ENCODE results near the gene SLC37A3. TPM values are rescaled to one million over a fixed set of nuclear protein-coding genes. Genes with fewer than 3 reads are reported as not detected.

Gene SLC37A3
- total RNA-seq, 4 donors from 2014 or later = 71.9 to 123 (median 86.9) TPM

DNA sequence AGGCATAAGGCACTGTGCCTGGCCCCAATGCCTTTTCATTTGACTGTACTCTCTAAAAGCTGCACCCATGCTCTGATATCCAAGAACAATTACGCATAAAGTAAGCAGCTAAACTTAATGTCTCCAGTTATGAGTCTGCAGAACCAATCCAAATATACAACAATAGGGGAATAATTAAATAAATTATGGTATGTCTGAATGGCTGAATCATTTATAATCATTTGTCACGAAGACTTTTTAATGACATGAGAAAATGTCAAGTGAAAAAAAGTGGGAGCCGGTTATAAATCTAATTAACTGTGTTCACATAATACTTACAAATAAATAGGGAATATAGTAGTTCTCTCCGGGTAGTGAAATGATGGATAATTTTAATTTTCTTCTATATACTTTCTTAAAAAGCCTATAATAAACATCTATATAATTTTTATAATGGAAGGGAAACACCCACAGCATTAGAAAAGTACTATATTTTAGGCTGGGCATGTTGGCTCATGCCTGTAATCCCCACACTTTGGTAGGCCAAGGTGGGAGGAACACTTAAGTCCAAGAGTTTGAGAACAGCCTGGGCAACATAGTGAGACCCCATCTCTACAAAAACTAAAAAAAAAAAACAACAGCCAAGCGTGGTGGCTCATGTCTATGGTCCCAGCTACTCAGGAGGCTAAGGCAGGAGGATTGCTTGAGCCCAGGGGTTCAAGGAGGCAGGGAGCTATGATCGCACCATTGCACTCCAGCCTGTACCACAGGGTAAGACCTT lies 14.2 kb downstream of the SLC37A3 start:
- no peak for DNase-seq
- TF ChIP-seq, protein P1, sequence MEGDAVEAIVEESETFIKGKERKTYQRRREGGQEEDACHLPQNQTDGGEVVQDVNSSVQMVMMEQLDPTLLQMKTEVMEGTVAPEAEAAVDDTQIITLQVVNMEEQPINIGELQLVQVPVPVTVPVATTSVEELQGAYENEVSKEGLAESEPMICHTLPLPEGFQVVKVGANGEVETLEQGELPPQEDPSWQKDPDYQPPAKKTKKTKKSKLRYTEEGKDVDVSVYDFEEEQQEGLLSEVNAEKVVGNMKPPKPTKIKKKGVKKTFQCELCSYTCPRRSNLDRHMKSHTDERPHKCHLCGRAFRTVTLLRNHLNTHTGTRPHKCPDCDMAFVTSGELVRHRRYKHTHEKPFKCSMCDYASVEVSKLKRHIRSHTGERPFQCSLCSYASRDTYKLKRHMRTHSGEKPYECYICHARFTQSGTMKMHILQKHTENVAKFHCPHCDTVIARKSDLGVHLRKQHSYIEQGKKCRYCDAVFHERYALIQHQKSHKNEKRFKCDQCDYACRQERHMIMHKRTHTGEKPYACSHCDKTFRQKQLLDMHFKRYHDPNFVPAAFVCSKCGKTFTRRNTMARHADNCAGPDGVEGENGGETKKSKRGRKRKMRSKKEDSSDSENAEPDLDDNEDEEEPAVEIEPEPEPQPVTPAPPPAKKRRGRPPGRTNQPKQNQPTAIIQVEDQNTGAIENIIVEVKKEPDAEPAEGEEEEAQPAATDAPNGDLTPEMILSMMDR (IDR thresholded peaks at IDR 0.05) = no peak
- no peak for TF ChIP-seq POLR2A (IDR thresholded peaks at IDR 0.05)
- Histone ChIP-seq H3K27me3 (no peaks in the 10 kb centered on the region), H3K9me3 (no peaks in the 10 kb centered on the region), H3K27ac (no peak overlapping the region), H3K4me1 (peaks cover 0 to 8% of the 10 kb centered on the region in 2 donors), H3K36me3 (peaks cover 0 to 11% of the 10 kb centered on the region in 2 donors), H3K4me3 (replicated peaks in 1 of 3) (no peak overlapping the region)
- 96 to 97% methylated on average over 6 of the region's 6 CpGs for WGBS, 2 donors
- intact Hi-C loops (cut with DNase I) = no loop called here

DNA sequence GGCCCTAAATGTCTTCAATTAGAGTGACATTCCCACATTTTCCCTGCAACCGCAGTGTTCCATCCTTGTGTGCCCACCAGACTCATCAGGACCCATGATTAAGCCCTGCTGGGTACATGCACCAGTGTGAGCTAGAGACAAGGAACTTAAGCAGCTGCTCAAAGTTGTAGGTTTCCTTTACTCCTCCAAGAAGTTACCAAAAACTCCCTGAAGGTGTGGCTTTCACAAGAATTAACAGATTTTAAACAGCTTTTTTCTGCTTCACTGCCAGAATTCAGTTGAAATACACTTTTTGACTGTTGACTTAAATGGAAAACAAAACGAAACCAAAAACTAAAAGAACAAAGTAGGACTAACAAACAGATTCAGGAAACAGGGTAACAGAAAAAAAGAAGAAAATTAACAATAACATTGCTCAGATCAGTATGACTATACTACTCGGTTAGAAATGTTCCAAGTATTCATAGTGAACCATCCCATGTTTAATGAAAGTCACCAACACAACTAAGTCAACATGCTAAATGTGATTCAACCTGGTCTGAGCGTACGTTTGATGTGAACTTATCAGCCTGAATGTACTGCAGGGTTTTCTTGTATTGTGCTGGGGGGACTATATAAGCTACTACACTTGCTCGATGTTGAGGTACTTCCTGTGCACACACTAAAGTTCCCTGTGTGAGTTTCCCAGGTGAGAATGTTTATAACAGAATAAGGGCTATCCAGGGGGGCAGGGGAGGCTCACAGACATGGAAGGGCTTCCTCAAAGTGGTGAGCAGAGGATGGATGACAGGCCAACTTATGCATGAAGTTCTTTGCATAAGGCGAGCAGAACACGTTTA lies 22.2 kb downstream of the SLC37A3 start:
- TF ChIP-seq, protein P1 (IDR thresholded peaks at IDR 0.05) = no peak
- no peak for TF ChIP-seq POLR2A (IDR thresholded peaks at IDR 0.05)
- no peaks in the 10 kb centered on the region for H3K27me3 ChIP-seq
- 80 to 87% methylated on average over 8 of the region's 8 CpGs for WGBS, 2 donors
- H3K36me3 ChIP-seq = peaks cover 0 to 10% of the 10 kb centered on the region in 2 donors
- no peak for DNase-seq
- H3K27ac ChIP-seq = no peak overlapping the region
- intact Hi-C loops (cut with DNase I) = no loop called here
- no peaks in the 10 kb centered on the region for H3K9me3 ChIP-seq
- H3K4me3 ChIP-seq (replicated peaks in 1 of 3) = no peak overlapping the region
- no peaks in the 10 kb centered on the region for H3K4me1 ChIP-seq

DNA sequence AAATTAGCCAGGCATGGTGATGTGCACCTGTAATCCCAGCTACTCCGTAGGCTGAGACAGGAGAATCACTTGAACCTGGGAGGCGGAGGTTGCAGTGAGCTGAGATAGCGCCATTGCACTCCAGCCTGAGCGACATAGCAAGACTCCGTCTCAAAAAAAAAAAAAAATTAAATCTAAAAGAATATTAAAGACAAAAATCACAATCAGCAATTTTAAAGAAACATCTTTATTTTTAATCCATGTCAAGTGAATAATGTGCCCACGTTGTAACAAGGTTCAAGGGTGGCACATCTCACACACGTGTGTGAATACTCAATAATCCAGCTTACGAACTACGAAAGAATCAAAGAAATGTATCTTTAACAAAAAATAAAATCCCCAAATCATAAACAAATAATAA lies 23.0 kb downstream of the SLC37A3 start:
- intact Hi-C loops (cut with DNase I) = no loop called here
- Histone ChIP-seq H3K9me3 (no peaks in the 10 kb centered on the region), H3K4me3 (replicated peaks in 1 of 3) (no peak overlapping the region), H3K4me1 (no peaks in the 10 kb centered on the region), H3K27me3 (no peaks in the 10 kb centered on the region), H3K27ac (no peak overlapping the region), H3K36me3 (peaks cover 0 to 10% of the 10 kb centered on the region in 2 donors)
- WGBS, 2 donors = 96 to 97% methylated on average over 9 of the region's 9 CpGs
- no peak for DNase-seq
- TF ChIP-seq, protein P1 (IDR thresholded peaks at IDR 0.05) = no peak
- TF ChIP-seq POLR2A (IDR thresholded peaks at IDR 0.05) = no peak

DNA sequence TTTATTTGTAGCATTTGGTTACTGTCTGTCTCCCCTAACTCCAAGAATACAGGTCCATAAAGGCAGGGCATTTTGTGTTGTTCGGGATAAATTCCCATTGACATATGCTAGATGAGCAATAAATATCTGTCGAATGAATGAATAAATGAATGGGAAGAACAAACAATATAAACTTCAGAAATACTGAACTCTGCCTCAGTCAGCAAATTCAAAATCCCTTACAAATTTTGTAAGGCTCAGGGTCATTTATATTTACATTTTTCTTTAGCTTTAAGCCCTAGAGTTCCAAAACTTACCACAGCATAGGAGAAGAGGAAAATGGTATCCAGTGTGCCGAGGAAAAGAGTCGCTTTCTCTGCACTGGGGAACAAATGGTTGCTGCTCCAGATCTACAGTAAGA lies 29.0 kb downstream of the SLC37A3 start:
- H3K27ac ChIP-seq = no peak overlapping the region
- no peak for TF ChIP-seq POLR2A (IDR thresholded peaks at IDR 0.05)
- TF ChIP-seq, protein P1 (IDR thresholded peaks at IDR 0.05) = no peak
- no peaks in the 10 kb centered on the region for H3K36me3 ChIP-seq
- DNase-seq = no peak
- no peaks in the 10 kb centered on the region for H3K9me3 ChIP-seq
- WGBS, 2 donors = 96 to 97% methylated on average over 4 of the region's 4 CpGs
- no peak overlapping the region for H3K4me3 ChIP-seq (replicated peaks in 1 of 3)
- intact Hi-C loops (cut with DNase I) = no loop called here
- H3K4me1 ChIP-seq = no peaks in the 10 kb centered on the region
- no peaks in the 10 kb centered on the region for H3K27me3 ChIP-seq

DNA sequence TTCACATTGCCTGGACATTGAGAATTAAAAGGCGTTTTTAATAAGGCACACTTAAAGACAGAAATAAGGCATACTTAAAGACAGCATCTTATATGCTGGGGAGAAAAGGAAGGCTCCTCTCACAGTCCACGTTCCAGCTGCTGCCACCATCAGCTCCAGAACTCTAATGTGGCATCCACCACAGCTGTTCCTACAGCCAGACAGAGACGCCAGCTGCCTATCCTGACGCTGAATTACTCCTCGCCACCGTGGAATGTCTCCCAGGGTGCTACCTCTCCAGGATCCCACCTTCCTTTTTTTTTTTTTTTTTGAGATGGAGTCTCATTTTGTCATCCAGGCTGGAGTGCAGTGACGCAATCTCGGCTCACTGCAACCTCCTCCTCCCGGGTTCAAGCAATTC lies 30.8 kb downstream of the SLC37A3 start:
- no peak for TF ChIP-seq POLR2A (IDR thresholded peaks at IDR 0.05)
- TF ChIP-seq, protein P1 (IDR thresholded peaks at IDR 0.05) = no peak
- Histone ChIP-seq H3K27ac (no peak overlapping the region), H3K4me1 (peaks cover 0 to 3% of the 10 kb centered on the region in 2 donors), H3K4me3 (replicated peaks in 1 of 3) (no peak overlapping the region), H3K9me3 (no peaks in the 10 kb centered on the region), H3K27me3 (no peaks in the 10 kb centered on the region), H3K36me3 (peaks cover 0 to 5% of the 10 kb centered on the region in 2 donors)
- intact Hi-C loops (cut with DNase I) = no loop called here
- DNase-seq = no peak
- 90 to 92% methylated on average over 9 of the region's 9 CpGs for WGBS, 2 donors
